ENCODE results near the gene LMAN2L.

GRCh38 chr2:96764253-96764637 is 24.4 kb upstream of the LMAN2L start:
- TF ChIP-seq CTCF (IDR thresholded peaks at IDR 0.05; ENCODE audit: low read depth, low read length, poor library complexity, severe bottlenecking), result no peak
- TF ChIP-seq EZH2phosphoT487 (IDR thresholded peaks at IDR 0.05; ENCODE audit: borderline replicate concordance, low read length), result no peak

All from DOHH2 (cell line).